Activated T-helper 2 cell treated with anti-CD3 and anti-CD28 coated beads, Interferon-gamma antibody, Interleukin-2, Interleukin-4, amounts not matched to agents 10 μg/mL and 5 μg/mL and 100 μg/mL, durations not matched to agents 14 hours and 24 hours and 36 hours (primary cell): ENCODE measurements around the gene PM20D1. TPM values are rescaled to one million over a fixed set of nuclear protein-coding genes. Genes with fewer than 3 reads are reported as not detected.

Source experiments
- DNase-seq: peaks from one replicate; pipeline ENCODE4 v3.0.0; 2021; ENCODE audit warnings: low spot score
- H3K27ac Mint-ChIP-seq: one replicate; pipeline ENCODE4 v1.8.0; 2021; ENCODE audit warnings: mixed read lengths
- H3K27me3 Mint-ChIP-seq: one replicate; pipeline ENCODE4 v1.8.0; 2021; ENCODE audit warnings: low read depth, mixed read lengths
- H3K36me3 Mint-ChIP-seq: one replicate; pipeline ENCODE4 v1.8.0; 2021; ENCODE audit warnings: low read depth, mixed read lengths
- H3K4me1 Mint-ChIP-seq: one replicate; pipeline ENCODE4 v1.8.0; 2021; ENCODE audit warnings: low read depth, mixed read lengths
- H3K4me3 Mint-ChIP-seq: one replicate; pipeline ENCODE4 v1.8.0; 2021; ENCODE audit warnings: low read depth, mild to moderate bottlenecking, moderate library complexity, mixed read lengths
- H3K9me3 Mint-ChIP-seq: one replicate; pipeline ENCODE4 v1.8.0; 2021; ENCODE audit warnings: mixed read lengths
- intact Hi-C: fragments of 100-400 bp; cut with micrococcal nuclease; formaldehyde crosslinking; loops from one replicate; pipeline ENCODE4 v1.15.1; 2023
- total RNA-seq: library from RNA; stranded (reverse); gene quantifications from 2 replicates; pipeline ENCODE4 v1.2.3, GENCODE V29; 2022

Gene PM20D1
- total RNA-seq, 1 donor from 2014 or later, result 0.57 TPM

DNA sequence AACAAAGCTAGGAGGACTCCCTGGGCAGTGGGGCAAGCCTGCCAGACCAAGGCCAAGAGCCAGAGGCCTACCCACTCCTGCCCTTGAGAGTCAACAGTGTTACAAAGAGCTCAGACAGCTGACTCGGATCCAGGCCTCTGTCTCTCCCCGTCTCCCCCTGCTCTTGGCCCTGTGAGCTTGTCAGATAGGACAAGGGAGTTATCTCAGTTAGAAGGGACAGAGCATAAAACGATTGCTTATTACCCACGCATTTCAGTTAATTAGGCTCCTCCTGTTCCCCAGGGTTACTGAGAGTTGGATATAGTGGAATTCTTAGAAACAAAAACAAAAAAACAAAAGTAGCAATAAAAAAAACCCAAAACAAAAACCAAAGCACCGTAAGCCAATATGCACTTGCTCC lies 38.3 kb downstream of the PM20D1 start:
- H3K27ac Mint-ChIP-seq, result peak overlapping the region; percentile 20
- peaks cover 52% of the 10 kb centered on the region for H3K4me1 Mint-ChIP-seq
- peaks cover 36% of the 10 kb centered on the region for H3K36me3 Mint-ChIP-seq
- intact Hi-C loops, result loop anchor here (2.0 to 5.0 kb wide), 2 partner anchors 41 to 63 kb away; partner anchors contain the start of gene PM20D1
- no peaks in the 10 kb centered on the region for H3K27me3 Mint-ChIP-seq
- H3K4me3 Mint-ChIP-seq, result peak overlapping the region; percentile 93
- no peak for DNase-seq
- no peaks in the 10 kb centered on the region for H3K9me3 Mint-ChIP-seq

DNA sequence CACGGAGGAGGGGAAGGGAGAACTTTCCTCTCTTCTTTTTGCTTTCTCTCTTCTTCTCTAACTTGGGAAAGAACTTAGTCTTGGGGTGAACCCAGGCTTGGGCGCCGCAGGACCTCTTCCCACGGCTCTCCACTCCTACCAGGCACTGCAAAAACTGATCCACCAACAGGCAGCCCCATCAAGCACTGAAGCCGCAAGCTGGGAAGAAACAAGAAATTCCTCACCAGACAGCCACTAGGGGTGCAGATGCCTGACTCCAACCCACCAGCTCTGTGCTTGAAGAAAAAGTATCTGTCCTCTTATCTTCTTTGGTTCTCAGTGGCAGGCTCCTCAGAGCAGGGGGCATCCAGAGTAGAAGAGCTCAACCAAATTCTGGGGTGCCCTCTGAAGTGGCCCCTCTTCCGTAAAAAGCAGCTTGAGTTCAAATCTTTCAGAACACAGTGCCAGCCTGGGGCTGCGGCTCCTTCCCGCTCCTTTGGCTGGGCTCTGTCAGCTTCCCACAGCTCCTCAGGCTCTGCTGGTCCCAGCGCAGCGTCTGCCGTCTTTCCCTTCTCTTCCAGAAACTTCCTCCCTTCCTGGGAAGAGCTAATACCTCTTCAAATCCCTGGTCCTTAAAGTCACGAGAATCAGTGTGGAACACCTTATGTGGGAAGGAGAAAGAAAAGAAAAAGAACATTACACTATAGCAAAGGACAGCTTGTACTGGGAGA lies 39.3 kb downstream of the PM20D1 start:
- Mint-ChIP-seq H3K27me3 (no peaks in the 10 kb centered on the region), H3K4me3 (peak overlapping the region; percentile 93), H3K9me3 (no peaks in the 10 kb centered on the region), H3K36me3 (peaks cover 43% of the 10 kb centered on the region), H3K27ac (no peak overlapping the region), H3K4me1 (peaks cover 62% of the 10 kb centered on the region)
- DNase-seq, result no peak
- intact Hi-C loops, result loop anchor here (5.0 kb wide), 1 partner anchor 42 kb away; the partner anchor contains the start of gene PM20D1

DNA sequence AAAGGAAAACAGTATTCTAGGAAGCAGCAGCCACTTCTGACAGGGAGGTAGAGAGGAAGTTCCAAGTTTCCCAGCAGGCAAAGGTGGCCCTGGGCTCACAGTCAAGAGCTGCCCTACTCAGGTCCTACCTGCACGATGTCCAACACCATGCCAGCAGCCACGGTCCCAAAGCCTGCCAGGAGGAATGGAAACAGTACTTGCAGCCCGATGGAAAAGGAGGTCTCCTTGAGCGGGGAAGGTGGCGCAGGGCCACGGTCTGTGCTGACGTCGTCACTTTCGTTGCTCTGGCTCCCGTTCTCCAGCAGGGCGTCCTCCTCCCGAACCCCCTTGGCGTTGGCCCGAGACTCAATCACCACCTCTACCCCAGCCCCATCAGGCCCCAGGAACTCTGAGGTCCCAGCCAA lies 40.0 kb downstream of the PM20D1 start:
- Mint-ChIP-seq H3K36me3 (peaks cover 48% of the 10 kb centered on the region), H3K27ac (no peak overlapping the region), H3K4me1 (peaks cover 67% of the 10 kb centered on the region), H3K9me3 (no peaks in the 10 kb centered on the region), H3K4me3 (no peak overlapping the region), H3K27me3 (no peaks in the 10 kb centered on the region)
- intact Hi-C loops, result loop anchor here (5.0 kb wide), 1 partner anchor 42 kb away; the partner anchor contains the start of gene PM20D1
- DNase-seq, result no peak

DNA sequence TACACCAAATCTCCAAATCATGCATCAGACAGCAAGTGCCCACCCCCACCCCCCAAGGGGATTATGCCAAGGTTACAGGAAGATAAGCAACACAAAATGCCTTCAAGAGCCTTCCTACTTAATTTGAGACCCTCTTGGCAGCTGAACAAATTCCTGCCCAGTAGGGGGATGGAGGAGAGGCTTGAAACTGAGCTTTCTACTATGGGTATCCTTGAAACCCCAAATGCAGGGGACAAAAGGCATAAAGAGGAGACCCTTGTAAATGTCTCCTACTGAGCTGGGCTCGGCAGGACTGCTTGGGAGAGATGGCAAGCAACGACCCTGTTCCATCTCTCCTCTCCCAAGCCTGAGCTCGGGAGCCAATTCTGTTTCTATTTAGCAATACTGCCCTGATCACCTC lies 40.5 kb downstream of the PM20D1 start:
- Mint-ChIP-seq H3K9me3 (no peaks in the 10 kb centered on the region), H3K27ac (no peak overlapping the region), H3K4me3 (peak overlapping the region; percentile 35), H3K27me3 (no peaks in the 10 kb centered on the region), H3K36me3 (peaks cover 53% of the 10 kb centered on the region), H3K4me1 (peaks cover 68% of the 10 kb centered on the region)
- intact Hi-C loops, result no loop called here
- no peak for DNase-seq

DNA sequence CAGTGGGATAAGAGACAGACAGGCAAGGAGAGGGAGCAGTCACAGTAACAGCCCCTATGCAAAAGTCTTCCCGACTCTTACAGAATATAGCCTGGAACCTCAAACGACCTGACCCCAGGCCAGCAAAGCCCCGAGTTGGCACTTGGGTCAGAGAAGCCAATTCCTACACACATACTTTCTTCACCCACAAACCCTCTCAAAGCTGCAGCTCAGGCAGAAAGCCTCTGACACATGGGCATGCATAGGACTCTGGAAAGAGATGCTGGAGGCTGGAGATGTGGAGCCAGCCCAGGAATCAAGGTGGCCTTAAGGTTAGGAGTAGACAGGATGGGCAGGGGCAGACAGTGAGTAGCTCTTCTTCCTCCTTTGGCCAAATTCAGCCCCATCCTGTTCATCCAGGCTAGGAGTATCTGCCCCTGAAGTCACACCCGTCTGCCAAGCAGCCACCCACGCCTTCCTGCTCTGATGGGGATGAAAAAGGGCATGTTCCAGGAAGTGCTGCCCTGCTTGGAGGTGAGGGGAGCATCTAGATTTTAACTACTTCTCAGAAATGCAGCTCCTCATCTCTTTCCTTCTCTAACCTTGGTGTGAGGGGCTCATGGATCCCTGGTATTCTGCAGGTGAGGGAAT lies 44.7 kb downstream of the PM20D1 start:
- Mint-ChIP-seq H3K36me3 (peaks cover 56% of the 10 kb centered on the region), H3K4me3 (peak overlapping the region; percentile 64), H3K4me1 (peaks cover 54% of the 10 kb centered on the region), H3K9me3 (no peaks in the 10 kb centered on the region), H3K27me3 (no peaks in the 10 kb centered on the region), H3K27ac (peak overlapping the region; percentile 83)
- no peak for DNase-seq
- intact Hi-C loops, result no loop called here

DNA sequence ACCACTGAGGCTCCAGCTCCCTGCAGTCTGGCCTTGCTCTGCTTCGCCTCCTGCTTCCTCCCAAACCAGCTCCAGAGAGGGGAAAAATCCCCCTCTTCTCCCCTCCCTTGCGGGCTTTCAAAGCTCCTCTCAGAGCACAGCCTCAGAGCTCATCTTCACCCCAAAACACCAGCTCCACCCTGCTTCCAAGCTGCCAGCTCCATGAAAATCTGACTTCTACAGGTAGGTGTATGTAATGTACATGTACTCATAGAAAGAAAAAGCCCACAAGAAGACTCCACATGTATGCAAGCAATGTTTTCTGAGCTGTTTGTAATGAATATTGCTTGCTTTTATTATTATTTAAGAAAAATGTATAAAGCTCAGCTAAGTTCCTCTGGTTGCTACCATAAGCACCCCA lies 45.3 kb downstream of the PM20D1 start:
- intact Hi-C loops, result no loop called here
- DNase-seq, result no peak
- no peaks in the 10 kb centered on the region for H3K27me3 Mint-ChIP-seq
- peaks cover 61% of the 10 kb centered on the region for H3K36me3 Mint-ChIP-seq
- H3K4me1 Mint-ChIP-seq, result peaks cover 56% of the 10 kb centered on the region
- H3K4me3 Mint-ChIP-seq, result peak overlapping the region; percentile 16
- H3K27ac Mint-ChIP-seq, result peak overlapping the region; percentile 83
- no peaks in the 10 kb centered on the region for H3K9me3 Mint-ChIP-seq

DNA sequence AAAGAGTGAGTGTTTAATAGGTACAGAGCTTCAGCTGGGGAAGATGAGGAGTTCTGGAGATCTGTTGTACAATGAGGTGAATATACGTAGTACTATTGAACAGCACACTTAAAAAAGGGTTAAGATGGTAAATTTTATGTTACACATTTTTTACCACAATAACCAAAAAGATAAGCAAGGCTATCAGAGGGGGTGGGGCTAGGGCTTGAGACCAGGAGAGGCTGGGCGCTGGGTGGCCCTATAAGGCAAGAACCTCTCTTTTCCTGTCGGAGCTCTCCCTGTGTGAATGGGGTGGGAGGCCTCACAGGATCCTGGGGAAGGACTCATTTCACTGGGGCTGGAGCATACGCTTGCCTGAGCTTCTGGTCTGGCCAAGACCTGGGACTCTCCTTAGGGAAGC lies 45.9 kb downstream of the PM20D1 start:
- H3K36me3 Mint-ChIP-seq, result peaks cover 59% of the 10 kb centered on the region
- H3K9me3 Mint-ChIP-seq, result no peaks in the 10 kb centered on the region
- intact Hi-C loops, result no loop called here
- no peak for DNase-seq
- no peak overlapping the region for H3K4me3 Mint-ChIP-seq
- no peaks in the 10 kb centered on the region for H3K27me3 Mint-ChIP-seq
- peaks cover 50% of the 10 kb centered on the region for H3K4me1 Mint-ChIP-seq
- H3K27ac Mint-ChIP-seq, result peak overlapping the region; percentile 15

DNA sequence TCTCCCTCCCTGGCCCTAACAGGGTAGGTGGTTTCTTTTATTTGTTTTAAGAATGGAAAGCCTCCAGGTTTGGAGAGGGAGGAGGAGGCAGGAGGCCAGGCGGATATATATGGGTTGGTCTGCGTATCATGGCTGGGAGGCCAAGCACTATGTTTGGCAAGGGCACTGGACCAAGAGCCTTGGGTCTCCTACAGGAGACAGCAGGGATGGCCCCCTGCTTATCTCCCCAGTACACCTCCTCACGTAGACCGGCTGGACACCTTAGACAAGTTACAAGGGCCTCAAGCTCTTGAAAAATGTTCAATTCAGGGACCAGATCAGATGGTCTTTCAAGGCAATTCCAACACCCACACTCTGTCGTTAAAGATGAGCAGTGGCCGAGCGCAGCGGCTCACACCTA lies 47.9 kb downstream of the PM20D1 start:
- H3K4me3 Mint-ChIP-seq, result no peak overlapping the region
- H3K27ac Mint-ChIP-seq, result no peak overlapping the region
- H3K9me3 Mint-ChIP-seq, result no peaks in the 10 kb centered on the region
- H3K36me3 Mint-ChIP-seq, result peaks cover 62% of the 10 kb centered on the region
- no peak for DNase-seq
- H3K27me3 Mint-ChIP-seq, result no peaks in the 10 kb centered on the region
- intact Hi-C loops, result no loop called here
- H3K4me1 Mint-ChIP-seq, result peaks cover 40% of the 10 kb centered on the region

DNA sequence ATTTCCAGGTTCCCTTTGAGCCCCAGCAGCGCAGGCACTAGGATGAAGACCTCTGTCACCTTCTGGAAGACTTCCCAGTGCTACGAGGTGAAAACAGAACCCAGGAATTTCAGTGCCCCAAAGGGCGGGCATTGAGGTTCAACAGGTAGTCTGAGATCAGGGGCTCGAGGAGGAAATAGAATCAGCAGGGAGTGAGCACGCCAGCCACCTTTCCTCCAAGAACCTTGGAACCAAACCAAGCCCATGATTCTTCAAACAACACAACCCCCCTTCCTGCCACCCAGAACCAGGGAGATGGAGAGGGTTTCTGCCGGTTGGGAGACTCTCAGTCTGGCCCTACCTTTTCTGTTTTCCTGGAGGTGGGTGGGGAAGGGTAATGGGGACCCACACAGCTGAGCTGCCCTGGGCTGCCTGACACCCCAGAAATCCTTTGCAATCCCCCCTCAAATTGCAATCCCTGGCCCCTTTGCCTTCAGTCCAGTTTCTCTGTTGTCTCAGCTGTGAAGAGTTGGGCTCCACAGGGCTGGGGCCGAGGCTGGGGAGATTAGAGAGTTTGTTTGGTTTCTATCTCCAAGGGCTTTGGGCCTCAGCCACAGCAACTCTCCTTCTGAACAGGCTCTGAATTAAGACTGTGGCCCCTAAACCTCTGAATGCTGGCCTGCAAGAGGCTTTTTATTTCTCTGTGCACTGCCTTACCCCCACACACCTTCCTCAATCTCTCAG lies 48.8 kb downstream of the PM20D1 start:
- H3K4me3 Mint-ChIP-seq, result no peak overlapping the region
- peaks cover 61% of the 10 kb centered on the region for H3K36me3 Mint-ChIP-seq
- no peak for DNase-seq
- H3K27me3 Mint-ChIP-seq, result no peaks in the 10 kb centered on the region
- peak overlapping the region; percentile 56 for H3K27ac Mint-ChIP-seq
- H3K9me3 Mint-ChIP-seq, result no peaks in the 10 kb centered on the region
- peaks cover 37% of the 10 kb centered on the region for H3K4me1 Mint-ChIP-seq
- intact Hi-C loops, result no loop called here

DNA sequence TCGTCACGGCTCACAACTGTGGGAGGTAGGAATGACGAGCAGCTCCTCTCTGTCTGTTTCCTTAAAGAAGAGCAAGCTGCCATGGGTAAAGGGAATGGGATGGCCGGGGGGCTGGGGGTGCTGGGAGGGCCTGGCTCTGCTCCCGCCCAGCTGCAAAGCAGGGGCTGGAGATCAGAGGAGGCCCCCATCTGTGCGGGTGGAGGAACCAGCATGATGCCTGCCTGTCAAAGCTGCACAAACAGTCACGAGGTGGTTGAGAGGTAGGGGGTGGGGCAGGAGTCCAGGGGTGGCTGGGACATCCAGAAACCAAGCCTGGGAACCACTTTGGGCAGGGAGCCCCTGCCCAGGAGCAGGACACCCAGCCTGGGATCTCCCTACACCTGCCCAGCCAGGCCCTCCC lies 49.5 kb downstream of the PM20D1 start:
- intact Hi-C loops, result no loop called here
- peaks cover 64% of the 10 kb centered on the region for H3K36me3 Mint-ChIP-seq
- H3K27ac Mint-ChIP-seq, result no peak overlapping the region
- DNase-seq, result no peak
- H3K9me3 Mint-ChIP-seq, result no peaks in the 10 kb centered on the region
- H3K27me3 Mint-ChIP-seq, result no peaks in the 10 kb centered on the region
- H3K4me3 Mint-ChIP-seq, result no peak overlapping the region
- peaks cover 30% of the 10 kb centered on the region for H3K4me1 Mint-ChIP-seq

DNA sequence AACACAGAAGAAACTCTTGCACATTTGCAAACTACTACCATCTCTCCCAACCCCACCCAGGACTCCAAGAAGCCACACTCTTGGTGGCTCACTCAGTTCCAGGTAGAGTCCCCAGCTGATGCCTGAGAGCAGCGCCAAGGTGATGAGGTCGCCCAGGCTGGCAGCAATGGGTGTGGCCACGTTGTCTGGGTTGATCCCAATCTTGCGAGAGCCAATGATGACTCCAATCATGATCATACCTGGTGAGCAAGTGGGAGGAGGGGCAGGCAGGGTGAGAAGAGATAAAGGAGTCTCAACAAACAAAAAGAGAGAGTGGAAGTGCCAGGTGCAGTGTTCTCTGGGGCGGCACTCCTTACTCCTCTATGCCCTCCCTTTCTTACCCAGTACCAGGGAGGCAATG lies 51.4 kb downstream of the PM20D1 start:
- Mint-ChIP-seq H3K9me3 (no peaks in the 10 kb centered on the region), H3K27me3 (no peaks in the 10 kb centered on the region), H3K4me1 (peaks cover 26% of the 10 kb centered on the region), H3K4me3 (no peak overlapping the region), H3K36me3 (peaks cover 63% of the 10 kb centered on the region), H3K27ac (no peak overlapping the region)
- intact Hi-C loops, result no loop called here
- no peak for DNase-seq

DNA sequence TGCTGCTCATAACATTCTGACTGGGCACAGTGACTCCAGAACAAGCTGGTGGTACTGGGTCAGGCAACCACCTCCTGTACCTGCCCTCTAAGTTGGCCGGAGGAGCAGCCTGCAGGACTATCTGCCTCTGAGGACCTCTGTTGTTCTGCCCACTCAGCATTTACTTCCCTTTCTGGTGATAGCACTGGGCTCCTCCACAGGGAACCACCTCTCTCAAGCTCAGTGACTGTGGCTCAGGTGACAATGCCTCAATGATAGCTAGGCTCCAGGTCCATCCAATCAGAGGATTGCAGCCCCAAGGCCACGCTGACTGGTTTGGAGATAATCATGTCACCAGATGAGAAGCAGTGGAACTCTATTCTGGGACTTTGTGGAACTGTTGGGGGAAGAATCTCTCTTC lies 52.8 kb downstream of the PM20D1 start:
- Mint-ChIP-seq H3K4me1 (peaks cover 27% of the 10 kb centered on the region), H3K4me3 (no peak overlapping the region)
- intact Hi-C loops, result no loop called here

More for the DNA sequence above, 52.8 kb downstream of the PM20D1 start:
- Mint-ChIP-seq H3K27me3 (no peaks in the 10 kb centered on the region), H3K27ac (no peak overlapping the region), H3K36me3 (peaks cover 73% of the 10 kb centered on the region), H3K9me3 (no peaks in the 10 kb centered on the region)
- no peak for DNase-seq
